Measurements from ENCODE around the gene CLASP2.

CLASP2 gene

GRCh38 chr3:33526787-33527186 lies 191.3 kb downstream of the CLASP2 start:
- in situ Hi-C loops (cut with MboI; ENCODE audit: low pct_unique_long_range_greater_than_20kb, low sequenced_read_pairs, unreplicated experiment), result no loop called here
- no peak for TF ChIP-seq CTCF (IDR thresholded peaks at IDR 0.05; ENCODE audit: extremely low read depth, insufficient read depth, missing control alignments)
- no peak for DNase-seq (ENCODE audit: low spot score)

GRCh38 chr3:33525232-33525631 lies 192.8 kb downstream of the CLASP2 start:
- DNase-seq (ENCODE audit: low spot score), result no peak
- no peak for TF ChIP-seq CTCF (IDR thresholded peaks at IDR 0.05; ENCODE audit: extremely low read depth, insufficient read depth, missing control alignments)
- in situ Hi-C loops (cut with MboI; ENCODE audit: low pct_unique_long_range_greater_than_20kb, low sequenced_read_pairs, unreplicated experiment), result no loop called here

GRCh38 chr3:33523093-33523667 lies 194.9 kb downstream of the CLASP2 start:
- no peak for DNase-seq (ENCODE audit: low spot score)
- TF ChIP-seq CTCF (IDR thresholded peaks at IDR 0.05; ENCODE audit: extremely low read depth, insufficient read depth, missing control alignments), result no peak
- in situ Hi-C loops (cut with MboI; ENCODE audit: low pct_unique_long_range_greater_than_20kb, low sequenced_read_pairs, unreplicated experiment), result no loop called here

GRCh38 chr3:33521736-33522135 lies 196.3 kb downstream of the CLASP2 start:
- no peak for TF ChIP-seq CTCF (IDR thresholded peaks at IDR 0.05; ENCODE audit: extremely low read depth, insufficient read depth, missing control alignments)
- in situ Hi-C loops (cut with MboI; ENCODE audit: low pct_unique_long_range_greater_than_20kb, low sequenced_read_pairs, unreplicated experiment), result no loop called here

GRCh38 chr3:33513262-33513863 lies 204.7 kb downstream of the CLASP2 start:
- in situ Hi-C loops (cut with MboI; ENCODE audit: low pct_unique_long_range_greater_than_20kb, low sequenced_read_pairs, unreplicated experiment), result no loop called here
- TF ChIP-seq CTCF (IDR thresholded peaks at IDR 0.05; ENCODE audit: extremely low read depth, insufficient read depth, missing control alignments), result no peak
- DNase-seq (ENCODE audit: low spot score), result no peak

More at GRCh38 chr3:33521736-33522135, 196.3 kb downstream of the CLASP2 start:
- DNase-seq (ENCODE audit: low spot score), result no peak

GRCh38 chr3:33505027-33505426 lies 213.0 kb downstream of the CLASP2 start:
- no peak for TF ChIP-seq CTCF (IDR thresholded peaks at IDR 0.05; ENCODE audit: extremely low read depth, insufficient read depth, missing control alignments)
- in situ Hi-C loops (cut with MboI; ENCODE audit: low pct_unique_long_range_greater_than_20kb, low sequenced_read_pairs, unreplicated experiment), result no loop called here
- no peak for DNase-seq (ENCODE audit: low spot score)
